Measurements from ENCODE around the gene KLK8. TPM values are rescaled to one million over a fixed set of nuclear protein-coding genes. Genes with fewer than 3 reads are reported as not detected.
"Not testable (repeated sequence)": the region's sequence is repeated elsewhere in the genome, so short reads cannot be mapped to it uniquely, and the experiment has no call there.

KLK8 gene
- total RNA-seq, 2 donors from 2014 or later: 2.9 TPM; not detected in 1

GRCh38 chr19:50974702-50975556 lies 26.5 kb downstream of the KLK8 start:
- H3K36me3 ChIP-seq: no peaks in the 10 kb centered on the region
- TF ChIP-seq, protein P1, sequence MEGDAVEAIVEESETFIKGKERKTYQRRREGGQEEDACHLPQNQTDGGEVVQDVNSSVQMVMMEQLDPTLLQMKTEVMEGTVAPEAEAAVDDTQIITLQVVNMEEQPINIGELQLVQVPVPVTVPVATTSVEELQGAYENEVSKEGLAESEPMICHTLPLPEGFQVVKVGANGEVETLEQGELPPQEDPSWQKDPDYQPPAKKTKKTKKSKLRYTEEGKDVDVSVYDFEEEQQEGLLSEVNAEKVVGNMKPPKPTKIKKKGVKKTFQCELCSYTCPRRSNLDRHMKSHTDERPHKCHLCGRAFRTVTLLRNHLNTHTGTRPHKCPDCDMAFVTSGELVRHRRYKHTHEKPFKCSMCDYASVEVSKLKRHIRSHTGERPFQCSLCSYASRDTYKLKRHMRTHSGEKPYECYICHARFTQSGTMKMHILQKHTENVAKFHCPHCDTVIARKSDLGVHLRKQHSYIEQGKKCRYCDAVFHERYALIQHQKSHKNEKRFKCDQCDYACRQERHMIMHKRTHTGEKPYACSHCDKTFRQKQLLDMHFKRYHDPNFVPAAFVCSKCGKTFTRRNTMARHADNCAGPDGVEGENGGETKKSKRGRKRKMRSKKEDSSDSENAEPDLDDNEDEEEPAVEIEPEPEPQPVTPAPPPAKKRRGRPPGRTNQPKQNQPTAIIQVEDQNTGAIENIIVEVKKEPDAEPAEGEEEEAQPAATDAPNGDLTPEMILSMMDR (IDR thresholded peaks at IDR 0.05): no peak
- H3K27ac ChIP-seq: no peak overlapping the region
- H3K4me3 ChIP-seq: no peak overlapping the region
- no peak for DNase-seq (ENCODE audit: low spot score)
- no peaks in the 10 kb centered on the region for H3K27me3 ChIP-seq
- no peaks in the 10 kb centered on the region for H3K4me1 ChIP-seq
- no peaks in the 10 kb centered on the region for H3K9me3 ChIP-seq

DNA sequence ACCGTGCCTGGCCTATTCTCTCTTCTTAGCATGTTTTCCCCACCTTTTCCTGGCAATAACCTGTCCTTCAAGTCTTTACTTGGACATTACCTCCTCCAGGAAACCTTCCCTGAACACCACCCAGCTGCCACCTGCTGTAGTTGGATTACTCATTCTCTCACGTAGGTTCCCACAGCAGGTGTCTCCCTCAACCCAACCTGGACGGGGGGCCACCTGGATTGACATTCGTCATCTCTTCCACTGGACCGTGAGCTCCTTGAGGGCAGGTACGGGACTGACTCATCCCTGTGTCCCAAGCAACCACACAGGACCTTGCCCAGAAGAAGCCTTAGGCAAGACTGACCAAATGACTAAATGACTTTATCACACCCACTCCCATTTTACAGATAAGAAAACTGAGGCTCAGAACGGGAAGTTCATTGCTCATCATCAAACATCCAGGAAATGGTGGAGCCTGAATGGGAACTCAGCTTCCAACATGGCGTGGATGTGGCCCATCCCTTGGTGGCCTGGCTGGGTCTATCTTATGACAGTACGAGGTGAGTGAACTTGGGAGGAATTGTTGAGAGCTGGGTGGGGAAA lies 28.5 kb downstream of the KLK8 start:
- no peaks in the 10 kb centered on the region for H3K4me1 ChIP-seq
- no peak overlapping the region for H3K27ac ChIP-seq
- no peak for DNase-seq (ENCODE audit: low spot score)
- TF ChIP-seq, protein P1 (IDR thresholded peaks at IDR 0.05): no peak
- no peaks in the 10 kb centered on the region for H3K27me3 ChIP-seq
- no peaks in the 10 kb centered on the region for H3K36me3 ChIP-seq
- no peaks in the 10 kb centered on the region for H3K9me3 ChIP-seq
- H3K4me3 ChIP-seq: no peak overlapping the region

- H3K27me3 ChIP-seq; H3K27ac ChIP-seq; DNase-seq (ENCODE audit: low spot score); H3K36me3 ChIP-seq; H3K4me1 ChIP-seq; H3K9me3 ChIP-seq; H3K4me3 ChIP-seq: not testable (repeated sequence)
Observed at GRCh38 chr19:50969810-50970209, 31.6 kb downstream of the KLK8 start.

- Histone ChIP-seq H3K36me3 (no peaks in the 10 kb centered on the region), H3K27me3 (no peaks in the 10 kb centered on the region), H3K27ac (no peak within 1 kb of the TSS), H3K4me3 (no peak within 1 kb of the TSS), H3K9me3 (no peaks in the 10 kb centered on the region), H3K4me1 (no peaks in the 10 kb centered on the region)
- TF ChIP-seq, protein P1 (IDR thresholded peaks at IDR 0.05): no peak
- DNase-seq (ENCODE audit: low spot score): no peak
Observed at GRCh38 chr19:50969413-50969760, 32.0 kb downstream of the KLK8 start, which contains the start of gene KLK6. Gene KLK6 (minus strand): TSS chr19:50969591. CDS start chr19:50968104, 1,487 bp downstream.

DNA sequence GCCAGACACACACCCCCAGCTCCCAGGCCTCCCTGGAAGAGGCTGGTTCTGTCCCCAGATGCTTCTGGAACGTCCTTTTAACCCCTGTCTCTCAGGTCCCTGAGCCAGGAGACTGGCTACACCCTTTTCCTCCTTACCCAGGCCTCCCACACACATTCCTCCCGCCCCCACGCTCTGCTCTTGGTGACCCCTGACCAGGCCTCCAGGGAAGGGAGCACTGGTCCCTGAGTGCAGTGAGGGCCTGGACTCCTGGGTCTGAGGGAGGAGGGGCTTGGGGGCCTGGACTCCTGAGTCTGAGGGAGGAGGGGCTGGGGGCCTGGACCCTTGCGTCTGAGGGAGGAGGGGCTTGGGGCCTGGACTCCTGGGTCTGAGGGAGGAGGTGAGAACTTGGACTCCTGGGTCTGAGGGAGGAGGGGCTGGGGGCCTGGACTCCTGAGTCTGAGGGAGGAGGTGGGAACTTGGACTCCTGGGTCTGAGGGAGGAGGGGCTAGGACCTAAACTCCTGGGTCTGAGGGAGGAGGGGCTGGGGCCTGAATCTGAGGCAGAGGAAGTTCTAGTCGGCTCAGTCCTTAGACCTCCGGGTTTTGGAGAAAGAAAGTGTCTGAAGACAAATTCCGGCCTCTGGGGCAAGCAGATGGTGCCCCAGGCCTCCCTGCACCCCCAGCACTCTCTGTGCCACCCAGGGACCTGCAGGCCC lies 32.5 kb downstream of the KLK8 start:
- no peaks in the 10 kb centered on the region for H3K27me3 ChIP-seq

More for the DNA sequence above, 32.5 kb downstream of the KLK8 start:
- Histone ChIP-seq H3K9me3 (no peaks in the 10 kb centered on the region), H3K4me3 (no peak overlapping the region), H3K27ac (no peak overlapping the region), H3K4me1 (no peaks in the 10 kb centered on the region), H3K36me3 (no peaks in the 10 kb centered on the region)
- no peak for DNase-seq (ENCODE audit: low spot score)
- TF ChIP-seq, protein P1 (IDR thresholded peaks at IDR 0.05): no peak
